GM10266 (cell line): ENCODE results near the gene SECISBP2.

Experiments used
- DNase-seq: peaks from one replicate; pipeline ENCODE4 v3.0.0; 2012; ENCODE audit errors: extremely low spot score
- TF ChIP-seq, protein P1 (sequence below): IDR thresholded peaks from 2 replicates; pipeline ENCODE4 v1.5.1; 2012; ENCODE audit warnings: mild to moderate bottlenecking, low read depth; ENCODE audit not compliant: control insufficient read depth, insufficient read depth; ENCODE audit errors: missing control alignments

The SECISBP2 gene

DNA sequence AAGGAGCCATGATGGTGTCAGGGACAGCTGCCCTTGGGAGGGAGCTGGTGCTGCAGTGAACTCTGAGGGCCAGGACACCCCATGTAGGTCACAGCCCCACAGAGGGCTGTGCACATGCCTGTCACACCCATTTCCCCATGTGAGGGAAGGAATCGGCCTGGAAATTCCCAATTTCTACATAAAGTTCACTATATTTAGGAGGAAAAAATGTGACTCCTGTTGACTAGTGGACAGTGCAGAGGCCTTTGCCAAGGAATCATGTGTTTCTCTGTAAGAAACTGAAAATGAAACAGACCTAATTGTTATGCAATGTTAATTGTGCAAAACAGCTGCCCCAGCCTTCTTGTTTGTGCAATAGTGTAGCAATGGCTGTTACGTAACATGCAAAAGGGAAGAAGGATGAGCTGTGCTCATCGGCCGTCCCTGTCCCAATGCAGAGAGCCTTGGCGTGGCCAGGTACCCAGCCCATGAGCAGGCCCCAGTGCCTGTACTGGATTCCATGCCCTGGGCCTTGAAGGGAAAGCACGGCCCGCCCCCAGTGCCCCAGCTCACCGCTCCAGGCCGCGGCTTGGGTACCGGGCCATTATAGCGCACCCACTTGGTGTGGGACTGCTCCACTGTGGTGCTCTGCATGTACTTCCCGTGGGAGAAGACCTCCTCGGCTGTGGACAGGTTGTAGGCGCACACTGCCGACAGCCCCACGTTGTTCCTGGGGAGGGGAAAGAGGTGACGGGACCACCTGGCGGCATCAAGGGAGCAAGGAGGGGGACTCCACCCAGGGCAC lies 70.0 kb downstream of the SECISBP2 start:
- TF ChIP-seq, protein P1, sequence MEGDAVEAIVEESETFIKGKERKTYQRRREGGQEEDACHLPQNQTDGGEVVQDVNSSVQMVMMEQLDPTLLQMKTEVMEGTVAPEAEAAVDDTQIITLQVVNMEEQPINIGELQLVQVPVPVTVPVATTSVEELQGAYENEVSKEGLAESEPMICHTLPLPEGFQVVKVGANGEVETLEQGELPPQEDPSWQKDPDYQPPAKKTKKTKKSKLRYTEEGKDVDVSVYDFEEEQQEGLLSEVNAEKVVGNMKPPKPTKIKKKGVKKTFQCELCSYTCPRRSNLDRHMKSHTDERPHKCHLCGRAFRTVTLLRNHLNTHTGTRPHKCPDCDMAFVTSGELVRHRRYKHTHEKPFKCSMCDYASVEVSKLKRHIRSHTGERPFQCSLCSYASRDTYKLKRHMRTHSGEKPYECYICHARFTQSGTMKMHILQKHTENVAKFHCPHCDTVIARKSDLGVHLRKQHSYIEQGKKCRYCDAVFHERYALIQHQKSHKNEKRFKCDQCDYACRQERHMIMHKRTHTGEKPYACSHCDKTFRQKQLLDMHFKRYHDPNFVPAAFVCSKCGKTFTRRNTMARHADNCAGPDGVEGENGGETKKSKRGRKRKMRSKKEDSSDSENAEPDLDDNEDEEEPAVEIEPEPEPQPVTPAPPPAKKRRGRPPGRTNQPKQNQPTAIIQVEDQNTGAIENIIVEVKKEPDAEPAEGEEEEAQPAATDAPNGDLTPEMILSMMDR, result no peak
- no peak for DNase-seq

DNA sequence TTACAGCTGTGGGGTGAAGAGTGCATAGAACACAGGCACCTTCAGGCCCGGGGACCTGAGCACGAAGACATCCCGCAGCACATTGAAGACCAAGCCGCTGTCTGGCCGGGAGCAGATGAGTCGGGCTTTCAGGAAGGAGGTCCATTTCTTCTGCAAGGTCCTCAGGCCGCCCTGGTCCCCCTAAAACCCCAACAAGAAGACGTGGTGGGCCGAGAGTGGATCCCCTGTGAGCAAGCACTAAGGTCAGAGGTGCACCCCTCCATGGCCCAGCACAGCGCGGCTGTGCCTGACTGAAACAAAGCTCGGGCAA lies 70.5 kb downstream of the SECISBP2 start:
- no peak for DNase-seq
- TF ChIP-seq, protein P1, result no peak

DNA sequence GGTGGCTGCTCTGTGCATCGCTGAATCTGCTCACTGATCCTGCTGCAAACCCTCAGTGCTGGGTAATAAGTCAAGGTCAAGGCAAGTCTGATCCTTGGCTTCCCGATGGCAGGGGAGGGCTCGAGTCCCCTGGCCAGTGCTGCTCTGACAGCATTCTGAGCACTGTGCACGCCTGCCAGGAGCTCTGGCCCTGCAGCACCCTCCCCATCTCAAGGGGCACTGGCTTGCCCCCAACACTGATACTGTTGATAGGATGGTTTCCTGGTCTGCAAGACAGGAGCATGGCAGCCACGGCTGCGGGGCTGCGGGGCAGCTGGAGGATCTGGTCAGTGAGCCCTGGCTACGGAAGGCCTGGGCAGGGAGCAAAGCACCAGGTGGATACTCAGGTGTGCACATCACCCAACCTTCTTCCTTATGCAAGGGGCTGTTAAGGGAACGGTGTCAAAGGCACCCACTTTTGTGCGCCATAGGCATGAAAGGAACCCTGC lies 71.8 kb downstream of the SECISBP2 start:
- TF ChIP-seq, protein P1, result no peak
- DNase-seq, result no peak

DNA sequence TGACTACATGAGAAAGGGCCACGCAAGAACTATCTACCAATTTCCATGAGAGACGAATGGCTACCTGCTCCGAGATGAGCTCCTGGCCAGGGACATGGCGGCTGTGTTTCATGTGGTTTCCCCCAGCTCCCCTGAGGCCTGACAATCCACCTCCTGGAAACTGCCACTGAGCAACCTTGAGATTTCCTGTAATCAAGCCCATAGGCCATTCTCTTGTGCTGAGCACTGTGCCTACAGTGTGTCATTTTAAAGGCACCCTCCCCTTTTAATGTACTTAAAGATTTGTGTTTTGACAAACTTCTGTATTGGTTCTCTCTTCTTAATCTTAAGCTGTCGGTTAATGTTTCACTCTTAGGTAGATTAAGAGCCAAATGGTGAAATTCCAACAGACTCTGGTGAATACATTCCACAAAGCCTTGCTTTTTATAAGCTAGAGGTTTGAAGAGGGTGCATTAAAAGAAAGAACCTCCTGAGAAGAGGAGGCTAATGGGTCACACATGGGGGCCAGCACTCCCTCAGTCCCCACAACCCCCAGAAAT lies 72.3 kb downstream of the SECISBP2 start:
- no peak for DNase-seq
- TF ChIP-seq, protein P1, result no peak

DNA sequence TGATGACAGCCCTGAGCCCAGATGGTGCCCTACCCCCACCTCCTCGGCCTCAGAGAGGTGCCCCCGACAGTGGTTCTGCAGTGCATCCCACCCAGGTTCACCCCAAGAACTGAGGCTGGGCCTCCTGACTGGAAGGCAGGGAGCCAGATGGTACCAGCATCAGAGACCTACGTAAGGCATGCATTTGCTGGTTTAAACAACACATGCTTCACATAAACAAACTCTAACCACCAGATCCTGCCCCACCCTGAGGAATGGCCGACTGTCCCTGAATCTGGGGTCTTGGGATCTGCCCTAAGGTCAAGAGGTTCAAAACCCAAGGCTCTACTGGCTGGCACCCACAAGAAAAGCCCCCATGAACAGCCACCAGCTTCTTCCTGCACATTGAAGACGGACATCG lies 73.3 kb downstream of the SECISBP2 start:
- no peak for DNase-seq
- TF ChIP-seq, protein P1, result no peak

DNA sequence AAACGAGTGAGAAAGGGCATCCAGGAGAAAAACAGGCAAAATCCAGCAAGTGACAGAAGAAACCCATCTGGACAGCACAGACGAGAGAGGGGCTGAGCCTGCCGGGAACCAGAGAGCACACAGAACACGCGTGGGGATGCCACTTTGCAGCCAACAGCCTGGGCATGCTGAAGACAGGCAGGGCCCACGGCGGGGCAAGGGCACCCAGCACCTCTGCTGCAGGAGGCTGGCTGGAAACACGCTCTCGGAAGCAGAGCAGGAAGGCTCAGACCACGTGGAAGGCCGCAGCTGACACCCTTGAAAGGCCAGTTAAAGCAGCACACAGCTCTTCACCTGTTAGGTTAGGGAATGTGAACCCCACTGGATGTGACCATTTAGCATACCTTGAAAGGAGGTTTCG lies 76.1 kb downstream of the SECISBP2 start:
- DNase-seq, result no peak
- TF ChIP-seq, protein P1, result no peak

DNA sequence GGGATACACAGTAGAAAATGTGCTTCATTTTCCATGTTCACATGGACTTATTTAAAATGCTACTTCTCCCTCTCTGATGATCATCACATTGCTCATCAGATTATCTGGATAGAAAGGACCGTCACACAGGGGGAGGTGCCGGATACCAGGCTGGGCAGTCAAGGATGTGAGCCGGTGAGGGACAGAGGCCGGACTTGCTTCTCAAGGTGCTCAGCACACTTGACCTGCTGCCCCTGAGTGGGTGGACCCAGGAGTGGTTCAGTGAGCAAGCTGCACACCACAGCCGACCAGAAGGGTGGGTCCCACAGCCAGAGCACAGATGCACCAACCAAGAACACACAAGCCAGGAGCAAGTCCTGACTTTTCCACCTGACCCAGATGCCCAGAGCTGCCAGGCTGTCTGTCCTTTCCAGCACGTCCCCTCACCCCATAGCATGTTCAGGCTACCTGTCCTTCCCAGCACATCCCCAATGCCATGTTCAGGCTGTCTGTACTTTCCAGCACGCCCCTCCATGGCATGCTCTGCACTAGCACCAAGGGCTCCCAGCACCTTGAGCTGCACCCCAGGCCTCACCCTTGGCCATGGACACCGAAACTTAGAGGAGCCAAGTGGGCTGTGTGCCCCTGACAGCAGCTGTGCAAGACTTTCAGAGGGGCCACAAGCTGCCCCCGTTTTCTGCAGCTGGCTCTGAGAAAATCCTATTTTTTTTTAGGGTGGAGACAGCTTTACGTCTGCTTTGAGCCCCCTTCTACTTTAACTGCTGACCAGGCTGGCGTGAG lies 77.8 kb downstream of the SECISBP2 start:
- TF ChIP-seq, protein P1, result no peak
- no peak for DNase-seq
